CD4-positive, alpha-beta T cell (primary cell): ENCODE measurements around the gene DGUOK. TPM values are rescaled to one million over a fixed set of nuclear protein-coding genes. Genes with fewer than 3 reads are reported as not detected.
A peak's percentile ranks its signal among the peaks of the same experiment; 100 is the strongest.

ENCODE experiments used
- ATAC-seq: fragments of 200-7000 bp; cut with Tn5 transposase; one replicate; pipeline ENCODE4 v1.10.0; 2022; ENCODE audit warnings: mild to moderate bottlenecking; ENCODE audit not compliant: poor library complexity
- CTCF ChIA-PET: fragments of 350-600 bp; sonication (Branson Sonifier 250); formaldehyde crosslinking; loops from one replicate; lab custom pipeline; 2021; ENCODE audit warnings: antibody characterized with exemption, inconsistent platforms; lab: Charles Lee
- POLR2A ChIA-PET: fragments of 350-600 bp; sonication (Branson Sonifier 250); formaldehyde crosslinking; loops from one replicate; lab custom pipeline; 2021; ENCODE audit warnings: antibody characterized with exemption, inconsistent platforms; lab: Charles Lee
- DNase-seq, 14 experiments: peaks; one replicate each; pipeline ENCODE4 v3.0.0-alpha.2; 2013 to 2020; ENCODE audit warnings: mixed read lengths in 2 of 14
- H3K27ac ChIP-seq, 2 donors: one replicate each; pipeline versions ENCODE4 v1.5.1 to v1.7.0; 2013; ENCODE audit warnings: low read length in 2 of 2, low read depth in 1 of 2, mild to moderate bottlenecking in 1 of 2
- H3K27me3 ChIP-seq, 2 experiments: 1 replicate in 1 of 2; 2 replicates in 1 of 2; pipeline versions ENCODE4 v1.6.1 to v1.7.0; 2013; ENCODE audit warnings: low read length in 2 of 2, control low read depth in 1 of 2, mild to moderate bottlenecking in 1 of 2, moderate library complexity in 1 of 2; ENCODE audit not compliant: insufficient read depth in 2 of 2, control insufficient read depth in 1 of 2
- H3K36me3 ChIP-seq: one replicate; pipeline ENCODE4 v1.6.1; 2013; ENCODE audit warnings: low read length, control low read depth; ENCODE audit not compliant: insufficient read depth
- H3K4me1 ChIP-seq: one replicate; pipeline ENCODE4 v1.6.1; 2013; ENCODE audit warnings: low read length, control low read depth; ENCODE audit not compliant: insufficient read depth
- H3K4me3 ChIP-seq: one replicate; pipeline ENCODE4 v1.5.1; 2013; ENCODE audit warnings: mild to moderate bottlenecking, low read length, moderate library complexity
- H3K9me3 ChIP-seq, 2 experiments: 1 replicate in 1 of 2; 2 replicates in 1 of 2; pipeline versions ENCODE4 v1.6.1 to v1.7.0; 2013; ENCODE audit warnings: low read length in 2 of 2, mild to moderate bottlenecking in 2 of 2, control low read depth in 1 of 2, moderate library complexity in 1 of 2; ENCODE audit not compliant: control insufficient read depth in 1 of 2, insufficient read depth in 1 of 2
- H3K27ac Mint-ChIP-seq: one replicate; pipeline ENCODE4 v1.8.0; 2020; ENCODE audit warnings: mixed read lengths
- H3K27me3 Mint-ChIP-seq: one replicate; pipeline ENCODE4 v1.8.0; 2021; ENCODE audit warnings: mixed read lengths
- H3K36me3 Mint-ChIP-seq: one replicate; pipeline ENCODE4 v1.8.0; 2021; ENCODE audit warnings: low read depth, mixed read lengths
- H3K4me1 Mint-ChIP-seq: one replicate; pipeline ENCODE4 v1.8.0; 2021; ENCODE audit warnings: low read depth, mixed read lengths
- H3K4me3 Mint-ChIP-seq: one replicate; pipeline ENCODE4 v1.8.0; 2020; ENCODE audit warnings: mild to moderate bottlenecking, mixed read lengths
- H3K9me3 Mint-ChIP-seq: one replicate; pipeline ENCODE4 v1.8.0; 2020; ENCODE audit warnings: mixed read lengths
- intact Hi-C, 2 experiments: fragments of 100-400 bp; cut with DNase I in 1 of 2; cut with micrococcal nuclease in 1 of 2; formaldehyde crosslinking; loops; one replicate each; pipeline versions ENCODE4 v1.15.1 to v1.9.0; 2023 to 2025; cut with DNase I, micrococcal nuclease
- total RNA-seq, 174 experiments: library from RNA in 2 of 174; stranded (reverse) in 2 of 174; gene quantifications; one replicate each; pipeline ENCODE4 v1.2.3 and lab custom pipeline; 2021 to 2026
- TF ChIP-seq, protein P1 (sequence below): fragments of 200-600 bp; IDR thresholded peaks from one replicate; pipeline ENCODE4 v1.8.0; 2022; ENCODE audit warnings: antibody characterized with exemption, mild to moderate bottlenecking

Gene DGUOK
- total RNA-seq, 2 experiments from 2014 or later = 30.5 to 32.0 TPM

DNA sequence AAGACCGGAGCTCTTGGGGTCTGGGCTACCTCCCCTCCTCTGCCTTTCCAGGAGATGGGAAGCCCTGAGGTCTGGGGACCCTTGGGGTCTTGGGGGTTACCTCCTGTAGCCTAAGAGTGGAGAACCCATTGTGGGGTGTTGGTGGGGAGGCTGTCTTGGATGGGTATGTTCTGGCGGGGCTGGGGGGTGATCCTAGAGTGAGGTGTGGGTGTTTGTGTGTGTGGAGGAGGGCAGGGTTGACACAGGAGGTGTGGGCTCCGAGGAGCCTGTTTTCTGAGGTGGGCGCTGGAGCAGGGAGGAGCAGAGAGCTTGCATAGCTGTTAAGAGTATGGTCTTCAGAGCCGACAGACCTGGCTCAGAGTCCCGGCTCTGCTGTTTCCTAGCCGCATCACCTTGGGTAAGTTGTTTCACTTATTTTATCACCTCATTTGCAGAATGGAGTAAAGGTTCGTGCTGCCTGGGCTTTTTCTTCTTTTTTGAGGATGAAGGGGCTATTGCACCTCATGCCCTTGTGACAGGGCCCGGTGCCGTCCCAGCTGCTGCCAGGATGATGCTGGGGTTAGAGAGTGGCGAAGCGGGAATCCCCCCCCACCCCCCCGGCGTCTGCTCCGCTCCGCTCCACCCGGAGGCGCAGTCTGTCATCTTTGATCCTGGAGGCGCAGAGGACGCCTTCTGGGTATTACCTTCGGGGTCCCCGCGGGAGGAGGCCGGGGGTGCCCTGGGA, 75.3 kb downstream of the DGUOK start:
- Mint-ChIP-seq H3K27ac (peak overlapping the region; percentile 81), H3K9me3 (no peaks in the 10 kb centered on the region), H3K4me3 (peak overlapping the region; percentile 87), H3K36me3 (no peaks in the 10 kb centered on the region), H3K27me3 (no peaks in the 10 kb centered on the region), H3K4me1 (peaks cover 80% of the 10 kb centered on the region)
- POLR2A ChIA-PET = interaction anchor here (0.6 to 3.2 kb wide), 13 partner anchors 15 to 173 kb away, joined by 3 to 25 read pairs (median 4); partner anchors contain the start of genes BOLA3, DGUOK, STAMBP and TET3
- Histone ChIP-seq H3K4me1 (peaks cover 75% of the 10 kb centered on the region), H3K4me3 (peak overlapping the region; percentile 56), H3K27me3 (no peaks in the 10 kb centered on the region), H3K27ac (peak overlapping the region; percentile 41 to 69), H3K36me3 (peaks cover 11% of the 10 kb centered on the region), H3K9me3 (no peaks in the 10 kb centered on the region)
- ATAC-seq (peak; percentile 24), DNase-seq (no peak)
- CTCF ChIA-PET = interaction anchor here (0.9 to 2.0 kb wide), 9 partner anchors 15 to 178 kb away, joined by 3 to 8 read pairs (median 3); no protein-coding TSS in a partner anchor
- TF ChIP-seq, protein P1, sequence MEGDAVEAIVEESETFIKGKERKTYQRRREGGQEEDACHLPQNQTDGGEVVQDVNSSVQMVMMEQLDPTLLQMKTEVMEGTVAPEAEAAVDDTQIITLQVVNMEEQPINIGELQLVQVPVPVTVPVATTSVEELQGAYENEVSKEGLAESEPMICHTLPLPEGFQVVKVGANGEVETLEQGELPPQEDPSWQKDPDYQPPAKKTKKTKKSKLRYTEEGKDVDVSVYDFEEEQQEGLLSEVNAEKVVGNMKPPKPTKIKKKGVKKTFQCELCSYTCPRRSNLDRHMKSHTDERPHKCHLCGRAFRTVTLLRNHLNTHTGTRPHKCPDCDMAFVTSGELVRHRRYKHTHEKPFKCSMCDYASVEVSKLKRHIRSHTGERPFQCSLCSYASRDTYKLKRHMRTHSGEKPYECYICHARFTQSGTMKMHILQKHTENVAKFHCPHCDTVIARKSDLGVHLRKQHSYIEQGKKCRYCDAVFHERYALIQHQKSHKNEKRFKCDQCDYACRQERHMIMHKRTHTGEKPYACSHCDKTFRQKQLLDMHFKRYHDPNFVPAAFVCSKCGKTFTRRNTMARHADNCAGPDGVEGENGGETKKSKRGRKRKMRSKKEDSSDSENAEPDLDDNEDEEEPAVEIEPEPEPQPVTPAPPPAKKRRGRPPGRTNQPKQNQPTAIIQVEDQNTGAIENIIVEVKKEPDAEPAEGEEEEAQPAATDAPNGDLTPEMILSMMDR = no peak
- intact Hi-C loops = loop anchor here in 1 of 2 experiments (1.0 kb wide), 2 partner anchors 16 to 76 kb away; partner anchors contain the start of gene DGUOK

DNA sequence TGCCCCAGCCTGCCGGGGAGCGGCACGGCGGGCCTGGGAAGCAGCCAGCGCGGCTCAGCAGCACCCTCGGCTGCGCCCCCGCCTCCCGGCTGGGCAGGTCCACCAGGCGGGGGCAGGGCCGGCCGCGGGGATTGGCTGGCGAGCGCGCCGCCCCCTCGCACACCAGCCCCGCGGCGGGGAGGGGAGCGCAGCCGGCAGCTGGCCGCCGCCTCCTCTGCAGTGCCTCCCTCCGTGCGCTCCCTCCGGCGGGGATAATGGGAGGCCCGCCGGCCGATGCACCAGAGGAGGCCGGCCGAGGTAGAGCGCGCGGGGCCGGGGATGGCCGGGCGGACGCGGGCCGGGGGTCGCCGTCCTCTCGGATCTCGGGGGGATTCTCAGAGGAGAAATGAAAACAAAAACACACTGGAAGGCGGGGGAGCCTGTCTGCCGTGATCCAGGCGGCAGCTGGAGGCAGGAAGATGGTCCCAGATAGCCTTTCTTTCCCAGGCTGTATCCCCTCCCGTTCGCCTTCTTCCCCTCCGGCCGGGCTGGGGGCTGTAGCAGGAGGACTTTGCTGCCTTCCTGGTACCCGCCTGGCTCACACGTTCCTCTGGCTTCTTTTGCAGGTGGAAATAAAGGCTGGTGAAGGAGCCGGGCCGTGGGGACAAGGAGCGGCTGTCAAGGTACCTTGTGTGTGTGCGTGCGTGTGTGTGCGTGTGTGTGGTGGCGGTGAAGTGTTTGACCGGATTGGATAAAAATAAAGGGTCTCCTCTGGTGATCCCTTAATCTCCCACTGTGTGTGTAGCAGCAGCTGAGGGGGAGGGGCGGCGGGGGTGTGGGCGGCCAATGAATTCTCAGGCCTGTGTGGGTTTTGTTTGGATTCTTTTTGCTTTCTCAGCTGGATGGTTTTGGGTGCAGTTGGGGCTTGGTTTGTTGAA, 76.1 kb downstream of the DGUOK start:
- TF ChIP-seq, protein P1 = no peak
- DNase-seq (peak; percentile 53 to 92 (median 77)), ATAC-seq (peak; percentile 85)
- POLR2A ChIA-PET = interaction anchor here (0.6 to 3.2 kb wide), 11 partner anchors 16 to 268 kb away, joined by 3 to 25 read pairs (median 4); partner anchors contain the start of genes DGUOK, STAMBP and TET3
- no peaks in the 10 kb centered on the region for H3K9me3 ChIP-seq
- peaks cover 16% of the 10 kb centered on the region for H3K36me3 ChIP-seq
- H3K9me3 Mint-ChIP-seq = no peaks in the 10 kb centered on the region
- H3K4me3 Mint-ChIP-seq = peak overlapping the region; percentile 90
- H3K27ac ChIP-seq = no peak overlapping the region
- intact Hi-C loops = loop anchor here in 1 of 2 experiments (1.0 kb wide), 2 partner anchors 24 to 76 kb away; partner anchors contain the start of gene DGUOK
- H3K27ac Mint-ChIP-seq = peak overlapping the region; percentile 68
- CTCF ChIA-PET = interaction anchor here (0.9 to 1.6 kb wide), 8 partner anchors 16 to 179 kb away, joined by 3 to 8 read pairs (median 3); no protein-coding TSS in a partner anchor
- peak overlapping the region; percentile 58 for H3K4me3 ChIP-seq
- peaks cover 67% of the 10 kb centered on the region for H3K4me1 ChIP-seq
- no peaks in the 10 kb centered on the region for H3K27me3 Mint-ChIP-seq
- H3K4me1 Mint-ChIP-seq = peaks cover 77% of the 10 kb centered on the region
- no peaks in the 10 kb centered on the region for H3K27me3 ChIP-seq
- no peaks in the 10 kb centered on the region for H3K36me3 Mint-ChIP-seq
